Smooth muscle cell (in vitro differentiated cells): ENCODE data around the gene PPFIA2. TPM values are rescaled to one million over a fixed set of nuclear protein-coding genes. Genes with fewer than 3 reads are reported as not detected.

Experiments used
- DNase-seq: peaks from one replicate; lab custom pipeline; 2025; ENCODE audit not compliant: unreplicated experiment; lab: John Stamatoyannopoulos, UW
- H2AFZ ChIP-seq: fragments of 200-600 bp; sonication (generic); 2 replicates; pipeline ENCODE4 v1.6.0; 2016; ENCODE audit warnings: antibody characterized with exemption, low read depth, mild to moderate bottlenecking
- H3F3A ChIP-seq: fragments of 200-600 bp; sonication (generic); 2 replicates; pipeline ENCODE4 v1.6.0; 2017; ENCODE audit warnings: antibody characterized with exemption, low read depth
- H3K27ac ChIP-seq: fragments of 200-600 bp; sonication (generic); 2 replicates; pipeline ENCODE4 v1.5.1; 2016; ENCODE audit warnings: low read depth, mild to moderate bottlenecking
- H3K27me3 ChIP-seq: fragments of 200-600 bp; sonication (generic); 2 replicates; pipeline ENCODE4 v1.6.1; 2016; ENCODE audit warnings: low read depth, mild to moderate bottlenecking
- H3K36me3 ChIP-seq: fragments of 200-600 bp; sonication (generic); 2 replicates; pipeline ENCODE4 v1.5.1; 2016; ENCODE audit warnings: low read depth
- H3K4me1 ChIP-seq: fragments of 200-600 bp; sonication (generic); 2 replicates; pipeline ENCODE4 v1.5.1; 2016; ENCODE audit warnings: low read depth
- H3K4me2 ChIP-seq: fragments of 200-600 bp; sonication (generic); 2 replicates; pipeline ENCODE4 v1.6.0; 2016; ENCODE audit warnings: mild to moderate bottlenecking
- H3K4me3 ChIP-seq: fragments of 200-600 bp; sonication (generic); 2 replicates; pipeline ENCODE4 v1.5.1; 2016; ENCODE audit warnings: mild to moderate bottlenecking
- H3K79me2 ChIP-seq: fragments of 200-600 bp; sonication (generic); 2 replicates; pipeline ENCODE4 v1.6.0; 2016; ENCODE audit warnings: low read depth, mild to moderate bottlenecking
- H3K9ac ChIP-seq: fragments of 200-600 bp; sonication (generic); 2 replicates; pipeline ENCODE4 v1.6.0; 2016; ENCODE audit warnings: low read depth
- H3K9me3 ChIP-seq: fragments of 200-600 bp; sonication (generic); replicated peaks from 2 replicates; pipeline ENCODE4 v1.5.1; 2016; ENCODE audit warnings: low read depth
- H4K20me1 ChIP-seq: fragments of 200-600 bp; sonication (generic); 2 replicates; pipeline ENCODE4 v1.6.0; 2016; ENCODE audit warnings: low read depth
- WGBS: methylation state at CpG from one replicate; pipeline ENCODE4 v1.1.7; 2016; ENCODE audit warnings: low lambda C conversion rate; 5-methylcytosine and 5-hydroxymethylcytosine counted together
- polyA plus RNA-seq: library from polyadenylated mRNA; unstranded; fragments of >200 nt; fragmentation: Nextera tagmentation; extraction: Ambion mirVana; gene quantifications from 2 replicates; pipeline ENCODE4 v1.2.1, GENCODE V29; 2016
- total RNA-seq: library from RNA; depleted of rRNA; stranded (reverse); fragments of >200 nt; gene quantifications from 2 replicates; pipeline ENCODE4 v1.2.3, GENCODE V29; 2014
- TF ChIP-seq, protein P1 (sequence below): fragments of 200-600 bp; sonication (generic); IDR thresholded peaks from 2 replicates; pipeline ENCODE4 v1.5.1; 2017; ENCODE audit warnings: borderline replicate concordance, mild to moderate bottlenecking, antibody characterized with exemption; ENCODE audit not compliant: insufficient read depth, poor library complexity, severe bottlenecking

PPFIA2 gene
- total and polyA plus RNA-seq, 2 experiments from 2014 or later = not detected

DNA sequence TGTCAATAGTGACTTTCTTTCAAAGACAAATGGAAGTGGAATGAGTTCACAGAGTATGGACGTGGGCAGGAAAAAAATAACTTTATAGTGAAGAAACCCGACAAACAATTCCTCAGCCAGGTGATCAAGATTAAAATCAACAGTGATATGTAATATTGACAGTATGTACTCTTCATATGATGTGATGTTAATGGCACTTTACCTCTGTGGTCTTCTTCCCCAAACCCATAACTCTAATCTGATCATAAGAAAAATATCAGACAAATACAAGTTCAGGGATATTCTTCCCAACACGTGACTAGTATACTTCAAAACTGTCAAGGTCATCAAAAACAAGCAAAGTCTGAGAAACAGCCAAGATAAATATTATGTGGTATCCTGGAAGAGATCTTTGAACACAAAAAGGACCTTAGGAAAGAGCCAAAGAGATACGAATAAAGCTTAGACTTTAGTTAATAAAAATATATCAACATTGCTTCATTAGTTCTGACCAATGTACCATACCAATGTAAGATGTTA, 215.5 kb downstream of the PPFIA2 start:
- no peak for DNase-seq
- H4K20me1 ChIP-seq = no peaks in the 10 kb centered on the region
- H3K36me3 ChIP-seq = no peaks in the 10 kb centered on the region
- H3K79me2 ChIP-seq = no peaks in the 10 kb centered on the region
- no peak overlapping the region for H3K4me3 ChIP-seq
- 95% methylated on average over 4 of the region's 4 CpGs for WGBS
- no peak overlapping the region for H2AFZ ChIP-seq
- TF ChIP-seq, protein P1, sequence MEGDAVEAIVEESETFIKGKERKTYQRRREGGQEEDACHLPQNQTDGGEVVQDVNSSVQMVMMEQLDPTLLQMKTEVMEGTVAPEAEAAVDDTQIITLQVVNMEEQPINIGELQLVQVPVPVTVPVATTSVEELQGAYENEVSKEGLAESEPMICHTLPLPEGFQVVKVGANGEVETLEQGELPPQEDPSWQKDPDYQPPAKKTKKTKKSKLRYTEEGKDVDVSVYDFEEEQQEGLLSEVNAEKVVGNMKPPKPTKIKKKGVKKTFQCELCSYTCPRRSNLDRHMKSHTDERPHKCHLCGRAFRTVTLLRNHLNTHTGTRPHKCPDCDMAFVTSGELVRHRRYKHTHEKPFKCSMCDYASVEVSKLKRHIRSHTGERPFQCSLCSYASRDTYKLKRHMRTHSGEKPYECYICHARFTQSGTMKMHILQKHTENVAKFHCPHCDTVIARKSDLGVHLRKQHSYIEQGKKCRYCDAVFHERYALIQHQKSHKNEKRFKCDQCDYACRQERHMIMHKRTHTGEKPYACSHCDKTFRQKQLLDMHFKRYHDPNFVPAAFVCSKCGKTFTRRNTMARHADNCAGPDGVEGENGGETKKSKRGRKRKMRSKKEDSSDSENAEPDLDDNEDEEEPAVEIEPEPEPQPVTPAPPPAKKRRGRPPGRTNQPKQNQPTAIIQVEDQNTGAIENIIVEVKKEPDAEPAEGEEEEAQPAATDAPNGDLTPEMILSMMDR = no peak
- no peak overlapping the region for H3K9ac ChIP-seq
- no peaks in the 10 kb centered on the region for H3F3A ChIP-seq
- H3K9me3 ChIP-seq = no peaks in the 10 kb centered on the region
- H3K4me2 ChIP-seq = no peak overlapping the region
- no peak overlapping the region for H3K27ac ChIP-seq
- H3K4me1 ChIP-seq = peaks cover 12% of the 10 kb centered on the region
- H3K27me3 ChIP-seq = no peaks in the 10 kb centered on the region

DNA sequence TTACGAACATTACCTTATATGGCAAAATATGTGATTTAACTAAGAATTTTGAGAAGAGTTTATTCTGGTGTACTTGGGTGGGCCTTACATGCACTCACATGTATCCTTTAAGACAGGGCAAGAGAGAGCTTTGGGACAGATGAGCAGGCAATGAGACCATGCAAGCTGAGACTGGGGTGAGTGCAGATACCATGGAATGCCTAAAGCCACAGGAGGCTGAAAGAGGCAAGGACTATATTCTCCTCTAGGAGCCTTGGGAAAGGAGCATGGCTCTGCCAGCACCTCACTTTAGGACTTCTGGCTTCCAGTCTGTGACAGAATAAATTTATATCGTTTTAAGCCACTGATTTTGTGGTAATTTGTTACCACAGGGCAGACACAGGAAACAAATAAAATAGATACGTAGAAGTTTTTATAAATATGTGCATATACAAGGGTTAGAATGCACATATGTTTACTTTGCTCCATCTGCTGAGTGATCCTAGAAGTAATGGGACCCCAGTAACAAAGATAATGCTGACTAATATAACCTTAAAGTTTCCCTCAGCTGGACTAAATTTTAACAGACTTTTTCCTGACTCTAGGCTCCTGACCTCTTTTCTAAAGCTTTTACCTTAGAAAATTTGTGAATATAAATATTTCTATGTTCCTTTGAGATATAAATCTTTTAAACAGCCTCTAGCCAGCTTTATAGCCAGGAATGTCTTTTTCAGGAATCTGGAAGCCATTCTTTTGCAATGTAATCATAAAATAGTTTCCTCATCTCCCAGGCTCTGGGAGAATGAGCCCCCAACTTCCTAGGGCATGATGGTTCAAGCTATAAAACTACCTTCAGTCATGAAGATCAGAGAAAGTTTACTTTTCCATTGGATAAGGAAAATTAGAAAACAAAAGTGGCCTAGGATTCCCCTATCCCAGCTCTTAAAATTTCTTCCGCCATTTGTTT, 216.8 kb downstream of the PPFIA2 start:
- no peaks in the 10 kb centered on the region for H3F3A ChIP-seq
- H3K4me3 ChIP-seq = no peak overlapping the region
- TF ChIP-seq, protein P1 = no peak
- DNase-seq = no peak
- H3K27ac ChIP-seq = peak overlapping the region; percentile 70
- WGBS = 59% methylated on average over 4 of the region's 4 CpGs
- no peak overlapping the region for H3K9ac ChIP-seq
- no peaks in the 10 kb centered on the region for H3K27me3 ChIP-seq
- H3K9me3 ChIP-seq = no peaks in the 10 kb centered on the region
- H3K79me2 ChIP-seq = no peaks in the 10 kb centered on the region
- peak overlapping the region; percentile 48 for H3K4me2 ChIP-seq
- no peaks in the 10 kb centered on the region for H4K20me1 ChIP-seq
- H3K36me3 ChIP-seq = no peaks in the 10 kb centered on the region
- peak overlapping the region; percentile 86 for H2AFZ ChIP-seq
- peaks cover 12% of the 10 kb centered on the region for H3K4me1 ChIP-seq

DNA sequence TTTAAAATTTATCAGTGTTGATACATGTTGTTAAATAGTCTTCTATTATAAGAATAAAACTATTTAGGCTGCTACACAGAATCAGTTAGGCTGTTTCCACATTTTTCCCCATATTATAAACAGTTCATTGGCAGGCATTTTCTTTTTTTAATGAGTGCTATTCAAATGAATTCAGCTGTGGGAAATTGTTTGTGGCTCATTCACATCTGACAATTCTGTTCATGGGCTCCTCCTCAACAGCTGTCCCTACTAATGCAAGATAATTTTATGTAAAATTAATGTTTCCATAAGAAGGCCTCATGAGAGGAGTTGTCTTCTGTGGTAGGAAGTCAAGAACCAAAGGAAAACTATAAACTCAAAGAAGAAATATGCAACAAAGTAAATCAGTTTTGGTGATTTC, 218.0 kb downstream of the PPFIA2 start:
- Histone ChIP-seq H3K9me3 (no peaks in the 10 kb centered on the region), H3F3A (no peaks in the 10 kb centered on the region), H3K4me3 (no peak overlapping the region), H4K20me1 (no peaks in the 10 kb centered on the region), H2AFZ (no peak overlapping the region), H3K4me2 (no peak overlapping the region), H3K79me2 (no peaks in the 10 kb centered on the region), H3K27ac (no peak overlapping the region), H3K4me1 (peaks cover 12% of the 10 kb centered on the region), H3K36me3 (no peaks in the 10 kb centered on the region), H3K27me3 (no peaks in the 10 kb centered on the region), H3K9ac (no peak overlapping the region)
- DNase-seq = no peak
- TF ChIP-seq, protein P1 = no peak

DNA sequence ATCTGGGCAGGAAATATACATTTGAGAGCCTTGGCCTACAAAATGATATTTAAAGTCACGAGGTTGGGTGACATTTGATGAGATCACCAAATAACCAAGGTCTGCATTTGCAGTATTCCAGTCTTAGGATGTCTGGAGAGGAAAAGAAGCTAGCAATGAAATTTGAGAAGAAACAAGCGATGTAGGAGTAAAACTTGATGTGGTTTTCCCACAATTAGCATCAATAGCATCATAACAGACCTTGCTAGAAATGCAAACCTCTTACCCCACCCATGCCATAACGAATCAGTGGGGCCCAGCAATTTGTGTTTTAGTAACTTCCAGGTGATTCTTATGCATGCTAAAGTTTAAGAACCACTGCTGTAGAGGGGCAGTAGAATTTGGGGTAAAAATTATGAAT, 219.9 kb downstream of the PPFIA2 start:
- Histone ChIP-seq H3K79me2 (no peaks in the 10 kb centered on the region), H3K36me3 (no peaks in the 10 kb centered on the region), H3K4me2 (no peak overlapping the region), H3F3A (no peaks in the 10 kb centered on the region), H4K20me1 (no peaks in the 10 kb centered on the region), H3K9me3 (no peaks in the 10 kb centered on the region), H3K4me3 (no peak overlapping the region), H3K27ac (no peak overlapping the region), H3K27me3 (no peaks in the 10 kb centered on the region), H3K9ac (no peak overlapping the region), H2AFZ (peak overlapping the region; percentile 21), H3K4me1 (peaks cover 12% of the 10 kb centered on the region)
- no peak for DNase-seq
- TF ChIP-seq, protein P1 = no peak
- WGBS = 77% methylated on average over 3 of the region's 3 CpGs
